Activated CD8-positive, alpha-beta memory T cell treated with anti-CD3 and anti-CD28 coated beads for 1 hour (primary cell): Measurements from ENCODE around the gene ENO1.
"Not testable (repeated sequence)": the region's sequence is repeated elsewhere in the genome, so short reads cannot be mapped to it uniquely, and the experiment has no call there.

Experiments
- DNase-seq, 2 donors: peaks; one replicate each; pipeline ENCODE4 v3.0.0-alpha.2; 2020; ENCODE audit warnings: low read depth in 1 of 2; ENCODE audit errors: extremely low read depth in 1 of 2

Gene ENO1

DNA sequence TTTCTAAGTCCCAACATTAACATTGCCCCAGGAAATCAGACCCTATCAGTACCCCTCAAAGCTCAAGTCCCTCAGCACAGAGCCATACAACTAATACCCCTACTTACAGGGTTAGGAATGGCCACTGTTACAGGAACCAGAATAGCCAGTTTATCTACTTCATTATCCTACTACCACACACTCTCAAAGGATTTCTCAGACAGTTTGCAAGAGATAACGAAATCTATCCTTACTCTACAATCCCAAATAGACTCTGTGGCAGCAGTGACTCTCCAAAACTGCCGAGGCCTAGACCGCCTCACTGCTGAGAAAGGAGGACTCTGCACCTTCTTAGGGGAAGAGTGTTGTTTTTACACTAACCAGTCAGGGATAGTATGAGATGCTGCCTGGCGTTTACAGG lies 19.0 kb upstream of the ENO1 start:
- not testable (repeated sequence) for DNase-seq

DNA sequence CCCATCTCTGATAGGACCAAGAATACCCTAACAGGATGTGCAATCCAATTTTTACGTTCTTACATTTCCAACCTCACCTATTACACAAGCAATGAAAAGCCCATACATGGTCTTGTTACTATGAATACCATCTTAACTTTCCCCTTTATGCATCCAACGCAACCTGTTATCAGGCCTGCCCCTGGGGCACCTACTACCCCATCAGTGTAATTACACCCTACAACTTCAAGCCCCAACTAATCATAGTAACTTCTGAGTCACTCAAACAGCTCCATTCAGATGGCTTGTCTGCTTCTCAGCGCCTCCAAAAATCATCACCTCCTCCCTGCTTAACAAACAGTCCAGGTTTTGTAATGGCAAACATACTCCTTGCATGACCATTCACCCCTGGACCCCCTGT lies 18.3 kb upstream of the ENO1 start:
- DNase-seq = not testable (repeated sequence)

DNA sequence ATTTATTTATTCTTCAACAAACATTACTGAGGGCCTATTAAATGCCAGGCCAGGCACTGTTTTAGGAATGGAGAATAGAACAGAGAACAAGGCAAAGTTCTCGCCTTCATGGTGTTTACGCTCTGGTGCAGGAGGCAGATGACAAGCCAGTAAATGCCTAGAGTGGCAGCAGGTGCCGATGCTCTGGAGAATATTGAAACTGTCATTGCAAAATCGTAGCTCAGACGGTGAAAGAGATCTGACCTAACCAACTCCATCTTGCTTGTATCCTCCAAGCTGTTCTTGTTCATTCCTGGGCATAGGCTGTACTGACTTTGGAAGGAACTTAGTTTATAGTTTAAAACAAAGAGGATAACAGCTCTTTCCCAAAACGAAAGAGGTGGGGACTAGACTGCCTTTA lies 13.5 kb upstream of the ENO1 start:
- no peak for DNase-seq

DNA sequence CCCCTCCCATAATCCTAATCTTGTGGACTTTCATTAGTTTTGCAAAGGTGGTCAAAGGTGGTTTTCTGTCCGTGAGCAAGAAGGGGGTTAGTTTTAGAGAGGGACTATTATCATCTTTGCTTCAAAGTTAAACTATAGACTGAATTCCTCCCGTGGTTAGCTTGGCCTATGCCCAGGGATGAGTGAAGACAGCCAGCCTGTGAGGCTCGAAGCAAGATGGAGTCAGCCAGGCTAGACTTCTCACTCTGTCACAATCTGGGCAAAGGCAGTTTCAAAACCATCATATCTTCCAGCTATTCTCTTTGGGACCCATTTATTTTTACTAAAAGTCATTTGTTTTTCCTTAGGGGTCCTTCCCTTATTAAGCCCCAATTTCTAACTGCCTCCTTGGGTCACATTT lies 12.9 kb upstream of the ENO1 start:
- DNase-seq = no peak

DNA sequence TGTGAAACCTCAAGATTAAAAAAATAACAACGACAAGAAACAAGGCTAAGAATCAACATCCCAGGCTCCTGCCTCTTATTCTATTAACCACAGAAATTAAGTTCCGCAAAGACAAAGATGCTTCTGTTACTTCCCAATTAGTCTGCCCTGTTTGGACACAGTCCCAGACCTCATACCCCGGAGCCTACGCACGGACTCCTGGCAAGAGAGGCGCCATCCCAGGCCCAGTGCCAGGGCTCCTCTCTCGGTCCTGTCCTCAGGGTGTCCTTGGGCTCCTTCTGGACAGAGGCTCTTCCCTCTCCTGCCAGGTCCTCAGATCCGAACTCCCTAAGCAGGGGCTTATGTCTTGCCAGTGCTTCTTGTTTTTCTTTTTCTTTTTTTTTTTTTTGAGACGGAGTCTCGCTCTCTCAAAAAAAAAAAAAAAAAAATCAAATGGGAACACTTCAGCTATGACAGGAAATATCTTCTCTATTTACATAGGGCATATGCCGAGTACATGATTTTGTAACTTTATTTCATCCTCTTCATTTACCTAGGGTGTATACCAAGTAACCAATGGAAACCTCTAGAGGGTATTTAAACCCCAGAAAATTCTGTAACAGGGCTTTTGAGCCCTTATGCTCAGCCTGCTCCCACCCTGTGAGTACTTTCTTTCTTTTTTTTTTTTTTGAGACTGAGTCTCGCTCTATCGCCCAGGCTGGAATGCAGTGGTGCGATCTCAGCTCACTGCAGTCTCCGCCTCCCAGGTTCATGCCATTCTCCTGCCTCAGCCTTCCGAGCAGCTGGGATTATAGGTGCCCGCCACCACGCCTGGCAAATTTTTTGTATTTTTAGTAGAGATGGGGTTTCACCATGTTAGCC lies 11.7 kb upstream of the ENO1 start:
- DNase-seq = no peak

DNA sequence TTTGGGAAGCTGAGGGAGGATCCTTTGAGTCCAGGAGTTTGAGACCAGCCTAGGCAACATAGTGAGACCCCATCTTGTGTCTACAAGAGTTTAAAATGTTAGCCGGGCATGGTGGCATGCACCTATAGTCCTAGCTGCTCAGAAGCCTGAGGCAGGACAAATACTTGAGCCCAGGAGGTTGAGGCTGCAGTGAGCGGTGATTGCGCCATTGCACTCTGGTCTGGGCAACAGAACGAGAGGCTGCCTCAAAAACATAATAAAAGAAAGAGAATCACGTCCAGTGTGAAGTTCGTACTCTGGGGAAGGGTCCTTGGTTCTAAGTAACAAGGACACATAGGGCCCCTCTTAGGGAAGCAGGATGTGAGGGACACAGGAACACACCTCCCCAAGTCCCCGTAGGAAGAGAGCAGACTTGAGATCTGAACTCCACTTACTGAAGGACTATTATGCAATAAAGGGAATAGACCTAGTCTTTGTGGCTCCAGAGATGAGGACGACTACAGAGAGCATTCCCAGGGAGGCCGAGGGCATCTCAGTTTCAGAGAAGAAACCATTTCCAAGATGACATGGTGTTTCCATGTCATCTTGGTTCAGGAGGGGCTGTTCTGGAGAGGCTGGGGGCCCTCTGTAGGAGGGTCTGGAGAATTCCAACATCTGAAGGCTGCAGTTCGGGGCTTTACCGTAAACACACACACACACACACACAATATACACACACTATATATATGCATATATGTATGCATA lies 10.8 kb upstream of the ENO1 start:
- no peak for DNase-seq

DNA sequence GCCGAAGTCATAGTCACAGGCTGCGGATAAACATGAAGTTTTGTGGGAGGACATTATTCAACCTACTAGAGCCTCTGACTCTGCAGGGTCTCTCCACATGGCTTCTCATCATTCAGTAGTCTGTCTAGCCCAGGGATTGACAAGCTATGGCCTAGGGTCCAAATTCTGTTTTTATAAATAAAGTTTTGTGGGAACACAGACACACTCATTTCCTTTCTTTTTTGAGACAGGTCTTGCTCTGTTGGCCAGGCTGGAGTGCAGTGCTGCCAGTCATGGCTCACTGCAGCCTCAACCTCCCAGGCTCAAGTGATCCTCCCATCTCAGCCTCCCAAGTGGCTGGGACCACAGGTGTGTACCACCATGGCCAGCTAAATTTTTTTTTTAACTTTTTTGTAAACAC lies 8.1 kb upstream of the ENO1 start:
- no peak for DNase-seq

DNA sequence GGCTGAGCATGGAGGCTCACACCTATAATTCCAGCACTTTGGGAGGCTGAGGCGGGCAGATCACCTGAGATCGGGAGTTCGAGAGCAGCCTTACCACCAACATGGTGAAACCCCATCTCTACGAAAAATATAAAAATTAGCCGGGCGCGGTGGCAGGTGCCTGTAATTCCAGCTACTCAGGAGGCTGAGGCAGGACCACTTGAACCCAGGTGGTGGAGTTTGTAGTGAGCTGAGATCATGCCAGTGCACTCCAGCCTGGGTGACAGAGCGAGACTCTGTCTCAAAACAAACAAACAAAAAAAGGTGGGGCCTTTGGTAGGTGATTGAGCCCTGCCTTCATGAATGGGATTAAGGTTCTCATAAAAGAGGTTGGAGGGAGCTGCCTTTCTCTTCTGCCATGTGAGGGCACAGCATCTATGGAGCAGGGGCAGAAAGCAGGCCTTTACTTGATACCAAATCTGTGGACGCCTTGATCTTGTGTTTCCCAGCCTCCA lies 7.6 kb upstream of the ENO1 start:
- not testable (repeated sequence) for DNase-seq

DNA sequence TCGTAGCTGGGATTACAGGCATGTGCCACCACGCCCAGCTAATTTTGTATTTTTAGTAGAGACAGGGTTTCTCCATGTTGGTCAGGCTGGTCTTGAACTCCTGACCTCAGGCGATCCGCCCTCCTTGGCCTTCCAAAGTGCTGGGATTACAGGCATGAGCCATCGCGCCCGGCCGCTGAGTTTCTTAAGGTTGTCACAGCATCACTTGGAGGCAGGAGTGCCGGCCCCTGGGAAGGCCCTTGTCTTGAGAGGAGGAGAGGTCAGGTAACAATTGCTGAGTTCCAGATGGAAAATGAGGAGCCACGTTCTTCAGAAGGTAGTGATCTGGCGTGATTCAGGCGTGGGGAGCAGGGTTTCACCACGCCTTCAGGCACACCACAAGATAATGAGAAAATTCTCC lies 5.6 kb upstream of the ENO1 start:
- not testable (repeated sequence) for DNase-seq

DNA sequence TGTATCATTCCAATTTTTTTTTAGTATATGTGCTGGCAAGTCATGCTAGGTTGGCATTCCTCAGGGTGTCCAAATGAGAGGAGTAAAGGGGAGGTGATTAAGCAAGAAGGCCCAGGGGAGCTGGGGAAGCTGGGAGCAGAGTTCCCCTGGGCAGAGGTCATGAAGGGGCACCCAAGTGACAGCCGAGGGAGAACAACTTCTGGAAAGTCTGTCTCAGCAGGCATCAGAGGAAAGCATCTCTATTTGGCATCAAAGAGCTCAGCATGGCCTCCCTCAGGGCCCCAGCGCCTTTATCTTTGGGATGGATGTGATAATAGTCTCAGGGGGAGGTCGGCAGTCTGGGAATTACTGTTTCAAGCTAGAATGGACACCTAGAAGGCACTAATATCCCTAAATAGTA lies 5.0 kb upstream of the ENO1 start:
- no peak for DNase-seq

DNA sequence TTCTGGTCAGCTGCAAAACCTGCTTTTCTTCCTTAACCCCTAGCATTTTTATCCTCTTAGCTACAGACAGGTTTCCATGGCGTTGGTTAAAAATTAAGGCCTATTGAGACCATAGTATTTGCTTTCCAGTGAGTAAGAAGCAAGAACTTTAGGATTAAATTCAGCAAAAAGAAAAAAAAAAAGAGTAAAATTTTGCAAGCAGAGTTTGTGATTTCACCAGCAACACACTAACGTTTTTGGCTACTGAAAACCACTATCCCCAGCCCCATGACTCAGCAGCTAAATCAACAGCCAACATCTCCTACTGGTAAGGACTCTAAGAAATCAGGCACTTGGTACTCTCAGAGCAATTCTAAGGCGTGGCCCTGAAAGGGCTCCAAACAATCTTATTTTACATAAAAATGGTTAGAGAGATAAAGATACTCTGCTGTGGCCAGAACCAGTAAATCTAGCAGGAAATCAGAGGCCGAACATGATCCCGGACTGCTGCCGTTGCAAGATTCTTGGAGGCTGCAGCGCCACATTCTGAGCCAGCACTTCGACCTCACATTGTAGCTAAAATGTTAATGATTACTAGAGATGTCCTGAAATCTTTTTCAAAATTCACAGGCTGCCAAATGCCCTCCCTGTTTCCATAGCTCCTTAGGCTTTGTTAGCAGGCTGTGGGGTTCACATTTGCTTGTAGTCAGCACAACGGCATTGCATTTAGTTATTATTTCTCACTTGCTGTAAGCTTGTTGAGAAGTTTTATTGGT lies 1.6 kb upstream of the ENO1 start:
- DNase-seq = no peak

DNA sequence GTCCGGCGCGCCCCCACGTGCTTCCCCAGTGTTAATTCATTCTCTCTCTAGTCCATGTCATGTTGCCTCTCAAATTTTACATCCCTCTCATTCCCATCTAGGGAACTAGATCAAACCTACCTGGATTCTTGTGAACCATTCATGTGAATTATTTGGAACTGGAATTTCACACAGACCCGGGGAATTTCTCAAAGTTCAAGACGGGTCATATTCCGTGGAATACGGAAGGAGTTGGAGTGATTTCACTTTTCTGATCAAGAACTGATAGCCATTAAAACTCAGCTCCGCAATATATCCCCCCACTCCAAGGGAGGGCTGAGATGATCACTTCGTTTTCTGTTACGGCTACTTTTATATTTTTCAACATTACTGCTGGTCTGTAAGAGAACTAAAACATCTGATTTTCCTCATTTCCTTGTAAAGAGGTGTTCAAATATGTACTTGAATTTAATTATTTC lies 1.0 kb upstream of the ENO1 start:
- peak in 1 of 2 donors; percentile 9 for DNase-seq

DNA sequence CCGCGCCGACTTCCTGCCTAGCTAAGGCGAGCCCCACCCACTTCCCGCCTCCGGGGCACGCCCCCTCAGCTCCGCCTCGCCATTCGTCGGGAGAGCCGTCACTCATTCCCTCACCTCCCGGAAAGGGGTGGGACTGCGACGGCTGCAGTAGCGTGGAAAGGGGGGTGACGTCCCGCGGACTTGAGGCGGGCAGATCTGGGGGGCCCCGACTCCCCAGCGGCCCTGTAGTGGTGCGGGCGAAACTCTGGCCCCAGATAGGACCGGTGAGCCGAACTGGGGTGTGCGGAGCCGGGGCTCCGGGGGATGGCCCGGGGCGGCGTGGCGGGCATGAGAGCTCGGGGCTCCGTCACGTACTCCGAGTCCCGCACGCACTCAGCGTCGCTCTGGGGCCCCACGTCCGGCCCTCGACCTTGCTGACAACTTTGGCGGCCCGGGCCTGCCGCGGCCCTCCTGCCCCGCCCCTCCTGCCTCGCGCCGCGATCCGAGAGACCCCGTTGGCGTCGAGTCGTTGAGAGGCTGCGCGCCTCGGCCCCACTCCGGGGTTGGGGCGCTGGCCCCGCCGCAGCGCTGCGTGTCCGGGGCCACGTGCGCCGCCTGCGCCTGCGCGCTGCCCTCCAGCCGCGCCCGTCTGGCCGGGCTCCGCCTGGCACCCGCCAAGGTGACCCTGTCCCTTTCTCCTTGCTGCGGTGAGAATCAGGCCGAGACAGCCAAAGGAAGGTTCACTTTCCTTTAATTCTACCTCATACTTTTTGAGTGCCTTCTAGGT lies 395 bp upstream of the ENO1 start:
- peak; percentile 98 for DNase-seq

DNA sequence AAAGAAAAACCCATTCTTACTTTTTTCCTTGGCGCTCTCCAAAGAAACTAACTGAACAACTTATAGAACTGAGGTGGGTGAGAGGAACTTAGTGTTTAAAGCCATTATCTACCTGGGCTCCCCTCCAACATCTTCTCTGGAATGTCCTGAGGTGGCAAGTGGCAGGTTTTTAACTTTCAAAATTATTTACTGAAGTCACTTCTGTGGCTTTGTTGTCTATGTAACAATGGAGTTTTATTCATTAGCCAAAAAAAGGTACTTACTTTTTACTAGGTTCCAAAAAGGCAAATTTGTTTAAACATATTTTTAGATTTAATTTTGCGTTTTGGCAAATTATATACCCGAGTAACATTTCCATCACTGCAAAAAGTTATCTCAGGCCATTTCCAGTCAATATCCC lies 2.4 kb downstream of the ENO1 start:
- no peak for DNase-seq

DNA sequence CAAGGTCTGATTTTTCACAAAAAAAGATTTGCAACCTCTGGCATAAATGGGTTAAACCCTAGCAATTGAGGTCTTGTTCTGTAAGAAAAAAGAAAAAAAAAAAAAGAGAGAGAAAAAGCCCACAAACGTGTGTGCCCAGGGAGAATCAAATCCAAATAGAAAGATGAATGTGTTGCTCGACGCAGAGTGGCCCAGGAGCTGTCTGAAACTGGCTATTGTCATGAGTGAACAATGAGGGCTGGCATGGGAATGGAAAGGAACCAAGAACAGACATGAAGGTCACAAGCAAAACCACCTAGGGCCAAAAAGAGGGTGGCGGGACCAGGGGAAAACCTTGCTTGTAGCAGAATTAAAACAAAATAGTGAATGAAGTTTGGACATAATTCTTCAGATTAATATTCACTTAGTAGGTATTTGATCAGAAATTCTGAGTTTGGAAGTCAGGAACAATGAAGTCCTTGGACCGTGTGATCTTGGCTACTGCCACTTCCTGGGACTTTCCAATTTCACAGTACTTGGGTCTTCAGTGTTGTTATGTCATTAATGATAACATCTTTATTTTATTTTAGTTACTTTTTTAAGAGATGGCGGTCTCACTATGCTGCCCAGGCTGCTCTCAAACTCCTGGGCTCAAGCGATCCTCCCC lies 3.1 kb downstream of the ENO1 start:
- no peak for DNase-seq

DNA sequence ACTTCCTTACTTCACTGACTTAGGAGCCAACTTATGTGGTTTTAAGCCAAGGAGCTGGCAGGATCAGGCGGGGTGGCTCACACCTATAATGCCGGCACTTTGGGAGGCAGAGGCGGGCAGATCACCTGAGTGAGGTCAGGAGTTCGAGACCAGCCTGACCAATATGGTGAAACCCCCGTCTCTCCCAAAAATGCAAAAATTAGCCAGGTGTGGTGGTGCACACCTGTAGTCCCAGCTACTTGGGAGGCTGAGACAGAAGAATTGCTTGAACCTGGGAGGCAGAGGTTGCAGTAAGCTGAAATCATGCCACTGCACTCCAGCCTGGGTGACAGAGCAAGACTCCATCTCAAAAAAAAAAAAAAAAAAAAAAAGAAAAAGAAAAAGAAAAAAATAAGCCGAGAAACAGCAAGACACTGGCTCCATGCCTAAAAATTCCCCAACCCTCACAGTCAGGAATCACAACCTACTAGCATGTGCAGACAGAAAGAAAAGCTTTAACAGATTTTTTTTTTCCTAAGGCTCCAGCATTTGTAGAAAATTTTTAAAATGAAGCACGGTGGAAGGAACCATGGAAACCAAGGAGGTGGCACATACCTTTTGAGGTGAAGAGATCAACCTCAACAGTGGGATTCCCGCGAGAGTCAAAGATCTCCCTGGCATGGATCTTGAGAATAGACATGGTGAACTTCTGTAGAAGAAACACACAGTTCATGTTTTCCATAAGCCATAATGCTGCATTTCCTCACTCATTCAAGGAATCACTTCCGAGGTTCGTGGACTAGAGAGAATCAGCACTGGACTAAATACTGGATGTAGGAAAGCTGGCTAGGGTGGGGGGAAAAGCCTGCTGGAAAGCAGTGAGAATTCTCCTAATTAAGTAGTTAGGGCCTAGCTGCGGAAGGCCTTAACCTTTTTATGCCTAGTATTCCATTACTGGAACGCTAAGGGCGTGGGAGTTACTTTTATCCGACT lies 4.0 kb downstream of the ENO1 start:
- DNase-seq = no peak

DNA sequence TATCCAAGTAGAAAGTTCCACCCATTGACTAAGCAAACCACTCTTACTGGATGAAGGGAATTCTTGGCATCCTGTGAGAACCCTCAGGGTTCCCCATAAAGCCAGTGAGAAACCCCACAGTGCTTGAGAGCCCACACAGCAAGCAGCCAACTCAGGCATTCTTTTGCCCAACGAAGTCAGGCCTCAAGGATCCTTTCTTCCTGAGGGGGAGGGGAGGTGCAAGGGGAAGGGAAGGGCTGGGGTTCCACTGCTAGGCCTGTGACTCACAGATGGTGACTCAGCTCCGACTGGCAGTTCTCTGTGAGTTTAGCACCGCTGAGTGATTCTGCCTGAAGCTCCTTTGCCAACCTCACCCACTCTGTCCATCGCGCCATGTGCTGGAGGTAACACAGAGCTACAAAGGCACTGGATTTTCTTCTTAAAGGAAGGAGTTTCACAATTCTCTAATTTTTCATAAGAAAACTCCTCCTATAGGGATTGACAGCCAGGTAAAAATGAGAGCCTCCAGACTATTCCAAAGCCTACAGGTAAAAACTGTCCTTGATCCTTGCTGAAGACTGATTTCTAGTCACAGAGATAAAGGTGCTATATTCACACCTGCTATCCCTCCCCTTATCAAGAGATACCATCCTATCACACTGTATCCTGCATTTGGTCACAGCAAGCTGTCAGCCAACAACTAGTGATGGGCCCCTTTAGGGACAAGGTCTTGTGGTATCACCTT lies 4.8 kb downstream of the ENO1 start:
- DNase-seq = peak; percentile 54 to 60

DNA sequence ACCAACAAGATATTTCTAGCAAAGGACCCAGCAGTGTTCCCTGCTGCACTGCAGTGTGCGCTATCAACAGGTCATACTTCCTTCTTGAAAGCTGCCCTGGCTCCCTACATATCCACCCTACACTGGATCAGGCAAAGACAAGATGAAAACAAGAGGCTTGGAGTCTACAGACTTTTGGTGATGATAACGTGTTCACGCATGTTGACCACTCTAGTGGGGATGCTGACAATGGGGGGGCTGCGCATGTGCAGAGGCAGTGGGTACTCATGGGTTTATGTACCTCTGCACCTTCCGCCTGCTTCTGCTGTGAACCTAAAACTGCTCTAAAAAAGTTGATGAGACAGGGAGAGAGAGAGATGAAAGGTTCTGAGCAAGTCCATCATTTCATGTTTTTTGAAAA lies 5.5 kb downstream of the ENO1 start:
- DNase-seq = no peak
